ENCODE measurements around the gene TFDP3. TPM values are rescaled to one million over a fixed set of nuclear protein-coding genes. Genes with fewer than 3 reads are reported as not detected.
A peak's percentile ranks its signal among the peaks of the same experiment; 100 is the strongest.

TFDP3 gene
- total RNA-seq, 8 experiments from 2014 or later: not detected

DNA sequence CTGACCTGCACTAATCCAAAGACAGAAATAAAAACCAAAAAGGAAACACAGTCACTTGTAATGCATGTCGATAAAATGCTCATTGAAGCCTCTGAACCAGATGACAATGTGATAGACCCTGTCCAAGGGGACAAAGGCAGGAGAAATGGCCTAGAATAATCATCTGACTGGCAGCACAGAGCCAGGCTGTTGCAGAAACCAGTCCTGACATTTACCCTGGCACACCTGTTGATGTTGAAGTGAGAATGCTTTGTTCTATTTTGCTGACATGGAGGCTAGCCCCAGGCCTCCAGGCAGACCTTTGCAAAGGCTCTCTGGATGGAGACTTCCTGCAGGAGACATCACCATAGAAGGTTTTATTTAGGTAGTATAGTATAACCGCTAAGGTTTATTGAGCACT lies 41.0 kb downstream of the TFDP3 start:
- 50 to 100% (median 75%) methylated on average over 1 to 2 of the region's 2 CpGs; no CpG with 5 or more reads in 7 of the 10 experiments for WGBS, 10 experiments
- ATAC-seq (replicated peaks in 6 of 8): no peak
- Histone ChIP-seq H3K4me3 (no peak overlapping the region), H3K4me1 (replicated peaks in 1 of 2) (peaks cover 0 to 2% of the 10 kb centered on the region in 2 donors), H3K27ac (no peak overlapping the region)
- in situ Hi-C loops (cut with MboI; ENCODE audit: low pct_unique_long_range_greater_than_20kb in 2 of 9, low sequenced_read_pairs in 9 of 9, unreplicated experiment in 9 of 9): no loop called here

DNA sequence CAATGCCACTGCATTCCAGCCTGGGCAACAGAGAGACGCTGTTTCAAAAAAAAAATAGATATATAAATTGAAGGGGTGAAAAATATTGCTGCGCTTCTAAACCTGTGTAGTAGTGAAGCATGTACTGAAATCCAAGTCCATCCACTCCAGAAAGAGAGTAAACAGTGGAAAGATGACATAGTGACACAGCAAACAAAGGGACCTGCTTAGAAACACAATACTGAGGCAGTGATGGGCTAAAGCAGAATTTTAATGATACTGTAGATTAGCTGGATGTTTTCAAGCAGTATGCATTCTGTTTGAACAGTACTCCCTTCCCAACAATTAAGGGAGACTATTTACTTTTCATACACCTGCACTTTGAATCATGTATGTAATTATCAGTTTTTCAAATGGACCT lies 42.5 kb downstream of the TFDP3 start:
- H3K27ac ChIP-seq: no peak overlapping the region
- WGBS, 10 experiments: 20 to 53% (median 42%) methylated on average over 2 of the region's 2 CpGs; no CpG with 5 or more reads in 7 of the 10 experiments
- H3K4me1 ChIP-seq (replicated peaks in 1 of 2): peaks cover 0 to 2% of the 10 kb centered on the region in 2 donors
- H3K4me3 ChIP-seq: no peak overlapping the region
- in situ Hi-C loops (cut with MboI; ENCODE audit: low pct_unique_long_range_greater_than_20kb in 2 of 9, low sequenced_read_pairs in 9 of 9, unreplicated experiment in 9 of 9): no loop called here
- peak in 2 of 8 experiments; percentile 35 to 74 for ATAC-seq (replicated peaks in 6 of 8)

DNA sequence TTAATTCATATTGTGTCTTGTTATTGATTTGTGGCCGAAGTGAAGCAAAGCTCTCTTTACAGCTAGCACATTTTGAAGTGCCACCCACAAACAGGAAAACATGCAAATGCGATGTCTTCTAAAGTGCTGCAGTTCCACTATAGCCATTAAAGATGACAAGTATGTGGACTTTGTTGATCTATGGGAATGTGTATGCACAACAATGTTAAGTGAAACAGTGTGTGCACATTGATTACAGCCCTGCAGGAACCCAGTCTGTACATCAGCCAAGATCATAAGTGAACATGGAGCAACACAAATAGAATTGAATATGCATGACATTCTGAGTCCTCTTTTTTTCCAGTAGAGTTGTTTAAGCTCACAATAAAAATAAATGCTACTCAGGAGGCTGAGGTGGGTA lies 43.0 kb downstream of the TFDP3 start:
- H3K4me1 ChIP-seq (replicated peaks in 1 of 2): peaks cover 0 to 2% of the 10 kb centered on the region in 2 donors
- 17 to 100% (median 34%) methylated on average over 1 to 2 of the region's 2 CpGs; no CpG with 5 or more reads in 6 of the 10 experiments for WGBS, 10 experiments
- in situ Hi-C loops (cut with MboI; ENCODE audit: low pct_unique_long_range_greater_than_20kb in 2 of 9, low sequenced_read_pairs in 9 of 9, unreplicated experiment in 9 of 9): no loop called here
- no peak overlapping the region for H3K27ac ChIP-seq
- H3K4me3 ChIP-seq: no peak overlapping the region
- peak in 5 of 8 experiments; percentile 10 to 77 (median 22) for ATAC-seq (replicated peaks in 6 of 8)

DNA sequence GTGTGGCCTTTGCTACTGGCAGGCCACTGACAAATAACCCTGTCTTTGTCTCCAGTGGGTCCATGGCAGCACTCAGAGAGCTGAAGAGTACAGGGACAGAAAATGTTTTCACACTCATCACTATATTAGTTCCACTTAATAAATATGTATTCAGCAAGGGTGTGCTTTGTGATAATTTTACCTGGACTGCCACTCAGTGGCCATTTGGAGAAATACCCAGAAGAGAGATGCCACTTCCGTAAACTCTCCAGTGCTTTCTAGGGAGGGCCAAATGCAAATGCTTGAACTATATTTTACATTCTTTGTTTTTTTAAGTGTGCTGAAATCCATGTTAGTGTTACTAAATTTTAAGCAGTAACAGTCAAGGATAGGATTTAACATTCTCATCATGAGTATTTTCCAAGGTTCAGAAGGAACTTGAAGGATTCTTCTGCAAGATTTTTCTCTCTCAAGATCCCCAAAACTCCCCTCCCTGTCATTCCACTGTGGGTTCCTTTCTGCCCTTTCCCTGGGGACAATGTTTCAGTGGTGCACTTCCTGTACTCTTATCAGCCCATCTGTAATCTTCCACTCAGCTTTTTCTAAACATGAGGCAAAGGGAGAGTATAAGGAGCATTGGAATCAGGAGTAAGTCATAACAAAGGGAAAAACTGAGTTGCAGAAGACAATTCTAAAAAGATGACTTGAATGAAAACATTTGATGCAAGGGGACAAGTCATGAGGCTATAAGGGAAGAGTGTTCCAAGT lies 46.0 kb downstream of the TFDP3 start:
- Histone ChIP-seq H3K4me3 (no peak overlapping the region), H3K27ac (no peak overlapping the region), H3K4me1 (replicated peaks in 1 of 2) (peaks cover 0 to 2% of the 10 kb centered on the region in 2 donors)
- in situ Hi-C loops (cut with MboI; ENCODE audit: low pct_unique_long_range_greater_than_20kb in 2 of 9, low sequenced_read_pairs in 9 of 9, unreplicated experiment in 9 of 9): loop anchor here in 2 of 9 experiments (25.0 kb wide), 1 partner anchor 185 kb away; no protein-coding TSS in a partner anchor
- peak in 7 of 8 experiments; percentile 36 to 76 (median 43) for ATAC-seq (replicated peaks in 6 of 8)
- WGBS, 10 experiments: 10 to 80% (median 38%) methylated on average over 1 of the region's 1 CpG; no CpG with 5 or more reads in 7 of the 10 experiments

Other genes starting within 250 kb of the TFDP3 start
- gene USP26, start 121.2 kb downstream of the TFDP3 start, total RNA-seq: under 1 TPM in 3 of 8 experiments, not detected in 5; under 0.01 to 0.36 (median 0.14) TPM
- gene GPC4, start 197.1 kb upstream of the TFDP3 start, total RNA-seq: 10 to 100 TPM in 3 of 8 experiments, 1 to 10 TPM in 5; 1.7 to 35.2 (median 6.1) TPM

Data from motor neuron (in vitro differentiated cells).